Astrocyte (in vitro differentiated cells and primary cell): Measurements from ENCODE around the gene CBX7.

Experiments used
- EZH2 ChIP-seq: IDR thresholded peaks from 2 replicates; pipeline ENCODE4 v1.6.1; 2012; ENCODE audit warnings: mild to moderate bottlenecking, low read length, inconsistent platforms; ENCODE audit not compliant: insufficient read depth
- TF ChIP-seq, protein P1 (sequence below): IDR thresholded peaks from 2 replicates; pipeline ENCODE4 v1.5.1; 2011; ENCODE audit warnings: low read depth, mild to moderate bottlenecking, inconsistent platforms, low read length, moderate library complexity; ENCODE audit not compliant: insufficient read depth

DNA sequence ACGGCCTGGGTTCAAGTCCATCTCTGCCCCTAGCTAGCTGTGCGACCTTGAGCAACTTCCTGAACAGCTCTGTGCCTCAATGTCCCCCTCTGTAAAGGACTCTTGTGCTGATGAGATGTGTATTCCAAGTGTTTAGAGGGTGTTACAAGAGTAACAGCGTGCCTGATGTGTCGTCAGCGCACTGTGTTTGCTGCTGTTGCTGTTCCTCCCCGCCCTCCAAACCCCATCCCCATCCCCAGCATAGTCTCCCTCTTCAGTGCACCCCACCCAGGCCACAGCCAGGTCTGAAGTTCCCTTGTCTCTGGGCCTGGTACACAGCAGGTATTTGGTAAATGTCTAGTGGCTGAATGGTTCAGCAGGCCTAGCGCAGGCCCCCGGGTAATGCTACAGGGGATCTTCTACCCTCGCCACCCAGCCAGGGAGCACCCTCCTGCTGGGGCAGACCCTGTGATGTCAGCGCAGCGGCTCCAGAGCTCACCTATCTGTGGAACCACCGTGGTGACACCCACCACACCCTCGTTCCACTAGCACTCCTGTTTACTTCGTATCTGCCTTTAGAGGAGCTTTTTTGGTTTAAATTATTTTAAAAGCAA is 10.3 kb downstream of the CBX7 start:
- TF ChIP-seq, protein P1, sequence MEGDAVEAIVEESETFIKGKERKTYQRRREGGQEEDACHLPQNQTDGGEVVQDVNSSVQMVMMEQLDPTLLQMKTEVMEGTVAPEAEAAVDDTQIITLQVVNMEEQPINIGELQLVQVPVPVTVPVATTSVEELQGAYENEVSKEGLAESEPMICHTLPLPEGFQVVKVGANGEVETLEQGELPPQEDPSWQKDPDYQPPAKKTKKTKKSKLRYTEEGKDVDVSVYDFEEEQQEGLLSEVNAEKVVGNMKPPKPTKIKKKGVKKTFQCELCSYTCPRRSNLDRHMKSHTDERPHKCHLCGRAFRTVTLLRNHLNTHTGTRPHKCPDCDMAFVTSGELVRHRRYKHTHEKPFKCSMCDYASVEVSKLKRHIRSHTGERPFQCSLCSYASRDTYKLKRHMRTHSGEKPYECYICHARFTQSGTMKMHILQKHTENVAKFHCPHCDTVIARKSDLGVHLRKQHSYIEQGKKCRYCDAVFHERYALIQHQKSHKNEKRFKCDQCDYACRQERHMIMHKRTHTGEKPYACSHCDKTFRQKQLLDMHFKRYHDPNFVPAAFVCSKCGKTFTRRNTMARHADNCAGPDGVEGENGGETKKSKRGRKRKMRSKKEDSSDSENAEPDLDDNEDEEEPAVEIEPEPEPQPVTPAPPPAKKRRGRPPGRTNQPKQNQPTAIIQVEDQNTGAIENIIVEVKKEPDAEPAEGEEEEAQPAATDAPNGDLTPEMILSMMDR: no peak
- no peak for TF ChIP-seq EZH2
